ENCODE data around the gene KLRB1.

GRCh38 chr12:9607716-9608115, at the start of gene KLRB1:
- TF ChIP-seq CSDC2 (CRISPR knock-in tag; IDR thresholded peaks at IDR 0.05): no peak
- TF ChIP-seq PPARA (CRISPR knock-in tag; IDR thresholded peaks at IDR 0.05; ENCODE audit: borderline replicate concordance): no peak
- no peak for TF ChIP-seq TOX (CRISPR knock-in tag; IDR thresholded peaks at IDR 0.05; ENCODE audit: borderline replicate concordance)
- TF ChIP-seq CREB5 (CRISPR knock-in tag; IDR thresholded peaks at IDR 0.05; ENCODE audit: low read depth): no peak
